ENCODE measurements around the gene U2AF2.

Gene U2AF2

GRCh38 chr19:55690109-55690768, 35.4 kb downstream of the U2AF2 start:
- DNase-seq (ENCODE audit: low spot score), result no peak

- no peak for DNase-seq (ENCODE audit: low spot score)
Measured at GRCh38 chr19:55690769-55691545, 36.1 kb downstream of the U2AF2 start.

- no peak for DNase-seq (ENCODE audit: low spot score)
Measured at GRCh38 chr19:55691561-55692481, 37.0 kb downstream of the U2AF2 start.

GRCh38 chr19:55692681-55693081, 37.8 kb downstream of the U2AF2 start:
- DNase-seq (ENCODE audit: low spot score), result no peak

GRCh38 chr19:55693336-55693974, 38.6 kb downstream of the U2AF2 start:
- DNase-seq (ENCODE audit: low spot score), result no peak

- DNase-seq (ENCODE audit: low spot score), result no peak
Measured at GRCh38 chr19:55694241-55694655, 39.4 kb downstream of the U2AF2 start.

GRCh38 chr19:55694656-55695491, 40.0 kb downstream of the U2AF2 start:
- DNase-seq (ENCODE audit: low spot score), result no peak

GRCh38 chr19:55695511-55696290, 40.9 kb downstream of the U2AF2 start:
- DNase-seq (ENCODE audit: low spot score), result no peak

GRCh38 chr19:55696301-55697068, 41.6 kb downstream of the U2AF2 start:
- DNase-seq (ENCODE audit: low spot score), result no peak

GRCh38 chr19:55697069-55697440, 42.2 kb downstream of the U2AF2 start:
- DNase-seq (ENCODE audit: low spot score), result no peak

GRCh38 chr19:55697698-55698097, 42.9 kb downstream of the U2AF2 start:
- no peak for DNase-seq (ENCODE audit: low spot score)

- no peak for DNase-seq (ENCODE audit: low spot score)
Measured at GRCh38 chr19:55698256-55698655, 43.4 kb downstream of the U2AF2 start.

GRCh38 chr19:55699221-55699620, 44.4 kb downstream of the U2AF2 start:
- DNase-seq (ENCODE audit: low spot score), result no peak

- no peak for DNase-seq (ENCODE audit: low spot score)
Measured at GRCh38 chr19:55700813-55701212, 46.0 kb downstream of the U2AF2 start.

GRCh38 chr19:55702131-55702627, 47.3 kb downstream of the U2AF2 start:
- peak; percentile 34 for DNase-seq (ENCODE audit: low spot score)

GRCh38 chr19:55703790-55704215, 49.0 kb downstream of the U2AF2 start:
- peak; percentile 55 for DNase-seq (ENCODE audit: low spot score)

- DNase-seq (ENCODE audit: low spot score), result peak; percentile 13
Measured at GRCh38 chr19:55704494-55705245, 49.8 kb downstream of the U2AF2 start.

GRCh38 chr19:55705972-55706371, 51.1 kb downstream of the U2AF2 start:
- no peak for DNase-seq (ENCODE audit: low spot score)

GRCh38 chr19:55711719-55712118, 56.9 kb downstream of the U2AF2 start:
- DNase-seq (ENCODE audit: low spot score), result no peak

Data from hematopoietic multipotent progenitor cell treated with erythropoietin and hydrocortisone succinate and interleukin-3 and kit ligand, for 15 days (in vitro differentiated cells).